HepG2 (cell line): ENCODE data around the gene SMIM12. TPM values are rescaled to one million over a fixed set of nuclear protein-coding genes. Genes with fewer than 3 reads are reported as not detected.

Experiments
- BRD4 ChIP-seq: sonication (generic); formaldehyde crosslinking; IDR thresholded peaks from 2 replicates; pipeline ENCODE4 v1.4.0; 2020; ENCODE audit warnings: missing genetic modification reagents
- E2F2 ChIP-seq: sonication (generic); formaldehyde crosslinking; IDR thresholded peaks from 2 replicates; pipeline ENCODE4 v1.4.0; 2020; ENCODE audit warnings: missing genetic modification reagents, borderline replicate concordance
- EP300 ChIP-seq, 3 experiments: sonication (generic) in 1 of 3; formaldehyde crosslinking in 1 of 3; IDR thresholded peaks; 2 replicates each; pipeline versions ENCODE4 v1.5.1 to v1.6.1; 2011 to 2020; ENCODE audit warnings: low read depth in 2 of 3, low read length in 2 of 3, borderline replicate concordance in 1 of 3, improper control_type of control experiment in 1 of 3, mild to moderate bottlenecking in 1 of 3, missing genetic modification reagents in 1 of 3, moderate library complexity in 1 of 3
- FOSL2 ChIP-seq: sonication (generic); formaldehyde crosslinking; IDR thresholded peaks from 2 replicates; pipeline ENCODE4 v1.4.0; 2020; ENCODE audit warnings: missing genetic modification reagents
- FOXK1 ChIP-seq: sonication (generic); formaldehyde crosslinking; IDR thresholded peaks from 2 replicates; pipeline ENCODE4 v1.4.0; 2020; ENCODE audit warnings: low read depth, missing genetic modification reagents, borderline replicate concordance
- IRF9 ChIP-seq: sonication (generic); formaldehyde crosslinking; IDR thresholded peaks from 2 replicates; pipeline ENCODE4 v1.8.0; 2022; ENCODE audit warnings: missing genetic modification reagents, mild to moderate bottlenecking, borderline replicate concordance
- MZF1 ChIP-seq: sonication (generic); formaldehyde crosslinking; IDR thresholded peaks from 2 replicates; pipeline ENCODE4 v1.8.1; 2023; ENCODE audit warnings: mild to moderate bottlenecking, missing genetic modification reagents, borderline replicate concordance
- NFKB2 ChIP-seq: sonication (generic); formaldehyde crosslinking; IDR thresholded peaks from 2 replicates; pipeline ENCODE4 v1.4.0; 2020; ENCODE audit warnings: missing genetic modification reagents, borderline replicate concordance
- ONECUT2 ChIP-seq: sonication (generic); formaldehyde crosslinking; IDR thresholded peaks from 2 replicates; pipeline ENCODE4 v1.4.0; 2020; ENCODE audit warnings: missing genetic modification reagents
- RBFOX2 ChIP-seq: fragments of 200-400 bp; formaldehyde crosslinking; IDR thresholded peaks from 2 replicates; pipeline ENCODE4 v1.6.1; 2017; ENCODE audit warnings: low read depth, mild to moderate bottlenecking, low read length
- RFX5 ChIP-seq: IDR thresholded peaks from 2 replicates; pipeline ENCODE4 v1.6.1; 2011; ENCODE audit warnings: low read depth, low read length, improper control_type of control experiment
- TARDBP ChIP-seq: sonication (generic); formaldehyde crosslinking; IDR thresholded peaks from 2 replicates; pipeline ENCODE4 v1.8.0; 2022; ENCODE audit warnings: mild to moderate bottlenecking, missing genetic modification reagents
- UBTF ChIP-seq: sonication (generic); formaldehyde crosslinking; IDR thresholded peaks from 2 replicates; pipeline ENCODE4 v1.4.0; 2020; ENCODE audit warnings: mild to moderate bottlenecking, missing genetic modification reagents
- ZBTB20 ChIP-seq: sonication (generic); formaldehyde crosslinking; IDR thresholded peaks from 2 replicates; pipeline ENCODE4 v1.8.1; 2023; ENCODE audit warnings: missing genetic modification reagents, low read depth, mild to moderate bottlenecking, borderline replicate concordance
- ZFYVE20 ChIP-seq: sonication (generic); formaldehyde crosslinking; IDR thresholded peaks from 2 replicates; pipeline ENCODE4 v1.8.0; 2023; ENCODE audit warnings: low read depth, mild to moderate bottlenecking, moderate library complexity, missing genetic modification reagents, borderline replicate concordance
- ZNF138 ChIP-seq: sonication (generic); formaldehyde crosslinking; IDR thresholded peaks from 2 replicates; pipeline ENCODE4 v1.5.0; 2020; ENCODE audit warnings: mild to moderate bottlenecking, low read depth, missing genetic modification reagents
- ZNF280B ChIP-seq: sonication (generic); formaldehyde crosslinking; IDR thresholded peaks from 2 replicates; pipeline ENCODE4 v1.5.0; 2020; ENCODE audit warnings: missing genetic modification reagents, mild to moderate bottlenecking, borderline replicate concordance
- ZNF530 ChIP-seq: sonication (generic); formaldehyde crosslinking; IDR thresholded peaks from 2 replicates; pipeline ENCODE4 v1.5.0; 2020; ENCODE audit warnings: low read depth, mild to moderate bottlenecking, missing genetic modification reagents
- ZNF552 ChIP-seq: sonication (generic); formaldehyde crosslinking; IDR thresholded peaks from 2 replicates; pipeline ENCODE4 v1.9.0; 2022; ENCODE audit warnings: missing genetic modification reagents, mild to moderate bottlenecking, borderline replicate concordance
- ZNF678 ChIP-seq: sonication (generic); formaldehyde crosslinking; IDR thresholded peaks from 2 replicates; pipeline ENCODE4 v1.4.0; 2020; ENCODE audit warnings: mild to moderate bottlenecking, missing genetic modification reagents
- ZNF768 ChIP-seq: sonication (generic); formaldehyde crosslinking; IDR thresholded peaks from 2 replicates; pipeline ENCODE4 v1.4.0; 2020; ENCODE audit warnings: missing genetic modification reagents
- ZNF781 ChIP-seq: sonication (generic); formaldehyde crosslinking; IDR thresholded peaks from 2 replicates; pipeline ENCODE4 v1.5.1; 2020; ENCODE audit warnings: borderline replicate concordance, mild to moderate bottlenecking, missing genetic modification reagents; ENCODE audit errors: not compliant biosample characterization
- polyA plus RNA-seq, 8 experiments: library from polyadenylated mRNA; depleted of rRNA in 3 of 8; stranded (reverse) in 7 of 8; unstranded in 1 of 8; fragments of >200 nt; fragmentation: Illumina TruSeq in 4 of 8; extraction: Trizol in 4 of 8; gene quantifications; 2 replicates each; pipeline versions ENCODE4 v1.2.1 to v1.2.3, GENCODE V29; 2011 to 2016; ENCODE audit warnings: low read depth in 4 of 8, missing spikeins in 1 of 8, mixed read lengths in 1 of 8; ENCODE audit not compliant: insufficient read depth in 1 of 8
- total RNA-seq, 5 experiments: library from RNA; depleted of rRNA; stranded (reverse); fragments of >200 nt; fragmentation: Illumina TruSeq; extraction: Trizol; gene quantifications; 2 replicates each; pipeline ENCODE4 v1.2.3, GENCODE V29; 2016; ENCODE audit warnings: low read depth in 1 of 5

SMIM12 gene
- total and polyA plus RNA-seq, 2 of the 13 experiments (the other 11 are each of a cell fraction or from before 2014, with no cell fraction given): 20.1 to 41.3 TPM

GRCh38 chr1:34859446-34860200 is at the start of gene SMIM12 (continued):
- peak; percentile 91; the same call in 1 of the 2 replicates for TF ChIP-seq FOXK1 (CRISPR knock-in tag)
- TF ChIP-seq FOSL2 (CRISPR knock-in tag): peak; percentile 49; the same call in 1 of the 2 replicates
- TF ChIP-seq RFX5: no peak; the same call in 1 of the 2 replicates
- TF ChIP-seq ZNF138 (CRISPR knock-in tag): no peak
- peak; percentile 92 for TF ChIP-seq IRF9 (CRISPR knock-in tag)
- TF ChIP-seq ZNF530 (CRISPR knock-in tag): no peak
- peak; percentile 78 for TF ChIP-seq BRD4 (CRISPR knock-in tag)
- TF ChIP-seq ZNF768 (CRISPR knock-in tag): peak; percentile 55; the same call in 1 of the 2 replicates
- peak; percentile 43; the same call in 1 of the 2 replicates for TF ChIP-seq NFKB2
- TF ChIP-seq TARDBP (CRISPR knock-in tag): peak; percentile 93
- no peak for TF ChIP-seq ZNF280B (CRISPR knock-in tag)
- TF ChIP-seq MZF1 (CRISPR knock-in tag): no peak
- peak; percentile 48; the same call in 1 of the 2 replicates for TF ChIP-seq ZFYVE20
- TF ChIP-seq RBFOX2: peak; percentile 99
- TF ChIP-seq E2F2 (CRISPR knock-in tag): no peak
- TF ChIP-seq ZBTB20 (CRISPR knock-in tag): 0 out of 2 replicates have a peak, but pooled peaks have one; percentile 49
- peak; percentile 28 for TF ChIP-seq ZNF781 (CRISPR knock-in tag)
- TF ChIP-seq EP300 (IDR thresholded peaks at IDR 0.05; ENCODE audit: low read depth in 2 of 2, low read length in 2 of 2): no peak; a peak in 1 of 4 replicates
- peak; percentile 34; the same call in 1 of the 2 replicates for TF ChIP-seq EP300 (CRISPR knock-in tag; IDR thresholded peaks at IDR 0.05; ENCODE audit: borderline replicate concordance)
- peak; percentile 77; the same call in 1 of the 2 replicates for TF ChIP-seq UBTF
- no peak for TF ChIP-seq ONECUT2
- no peak; the same call in 1 of the 2 replicates for TF ChIP-seq ZNF552
- 0 out of 2 replicates have a peak, but pooled peaks have one; percentile 46 for TF ChIP-seq ZNF678 (CRISPR knock-in tag)
